Thoracic aorta (tissue), 2 donors: ENCODE results near the gene ALK. TPM values are rescaled to one million over a fixed set of nuclear protein-coding genes. Genes with fewer than 3 reads are reported as not detected.

Source experiments
- ATAC-seq: fragments of 150-250 bp; one replicate; pipeline ENCODE4 v1.8.0; 2017; ENCODE audit warnings: low read depth; ENCODE audit not compliant: insufficient number of reproducible peaks, low FRiP score
- DNase-seq: peaks from one replicate; pipeline ENCODE4 v3.0.0-alpha.2; 2020; ENCODE audit warnings: low spot score
- H3K27ac ChIP-seq, 2 donors: fragments of 200-600 bp; sonication (generic); 1 replicate in 1 of 2; 2 replicates in 1 of 2; pipeline ENCODE4 v1.5.1; 2016; ENCODE audit warnings: mild to moderate bottlenecking in 2 of 2, moderate library complexity in 2 of 2
- H3K27me3 ChIP-seq: fragments of 200-600 bp; sonication (generic); replicated peaks from 2 replicates; pipeline ENCODE4 v1.6.0; 2016; ENCODE audit warnings: mild to moderate bottlenecking; ENCODE audit not compliant: insufficient read depth
- H3K36me3 ChIP-seq: fragments of 200-600 bp; sonication (generic); one replicate; pipeline ENCODE4 v1.5.1; 2016
- H3K4me1 ChIP-seq, 2 donors: fragments of 200-600 bp; sonication (generic); 1 replicate in 1 of 2; 2 replicates in 1 of 2; pipeline versions ENCODE4 v1.5.1 to v1.6.0; 2016; ENCODE audit warnings: low read depth in 2 of 2, mild to moderate bottlenecking in 1 of 2; ENCODE audit not compliant: control insufficient read depth in 1 of 2
- H3K4me3 ChIP-seq: fragments of 200-600 bp; sonication (generic); 2 replicates; pipeline ENCODE4 v1.5.1; 2016; ENCODE audit warnings: mild to moderate bottlenecking
- H3K9me3 ChIP-seq: fragments of 200-600 bp; sonication (generic); 2 replicates; pipeline ENCODE4 v1.5.1; 2016
- total RNA-seq, 2 donors: library from RNA; depleted of rRNA; stranded (reverse); fragments of >200 nt; gene quantifications; one replicate each; pipeline versions ENCODE4 v1.1.0 to v1.2.3, GENCODE V29; 2016
- TF ChIP-seq, protein P1 (sequence below): fragments of 200-600 bp; sonication (generic); IDR thresholded peaks from one replicate; pipeline ENCODE4 v1.5.1; 2019; ENCODE audit warnings: antibody characterized with exemption

ALK gene
- total RNA-seq, 2 donors from 2014 or later = 2.0 TPM; not detected in 1

DNA sequence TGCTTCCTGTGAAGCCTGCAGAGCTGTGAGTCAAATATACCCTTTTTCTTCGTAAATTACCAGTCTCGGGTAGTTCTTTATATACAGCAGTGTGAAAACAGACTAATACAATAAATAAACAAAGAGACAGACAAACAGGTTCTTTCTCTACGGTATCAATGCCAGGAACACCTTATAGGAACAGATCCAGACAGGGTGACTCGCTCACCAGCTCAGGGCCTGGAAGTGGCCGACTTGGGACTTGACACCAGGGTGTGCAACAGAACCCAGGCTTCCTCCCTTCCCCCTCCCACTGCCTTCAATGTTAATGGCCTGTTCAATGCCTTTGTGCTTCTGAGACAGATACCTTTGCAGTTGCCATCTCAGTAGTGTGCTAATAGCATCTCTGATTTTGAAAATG is 309.5 kb downstream of the ALK start:
- Histone ChIP-seq H3K27ac (no peak overlapping the region), H3K36me3 (no peaks in the 10 kb centered on the region), H3K9me3 (no peaks in the 10 kb centered on the region), H3K4me3 (no peak overlapping the region), H3K4me1 (no peaks in the 10 kb centered on the region), H3K27me3 (no peaks in the 10 kb centered on the region)
- ATAC-seq (no peak), DNase-seq (no peak)
- TF ChIP-seq, protein P1, sequence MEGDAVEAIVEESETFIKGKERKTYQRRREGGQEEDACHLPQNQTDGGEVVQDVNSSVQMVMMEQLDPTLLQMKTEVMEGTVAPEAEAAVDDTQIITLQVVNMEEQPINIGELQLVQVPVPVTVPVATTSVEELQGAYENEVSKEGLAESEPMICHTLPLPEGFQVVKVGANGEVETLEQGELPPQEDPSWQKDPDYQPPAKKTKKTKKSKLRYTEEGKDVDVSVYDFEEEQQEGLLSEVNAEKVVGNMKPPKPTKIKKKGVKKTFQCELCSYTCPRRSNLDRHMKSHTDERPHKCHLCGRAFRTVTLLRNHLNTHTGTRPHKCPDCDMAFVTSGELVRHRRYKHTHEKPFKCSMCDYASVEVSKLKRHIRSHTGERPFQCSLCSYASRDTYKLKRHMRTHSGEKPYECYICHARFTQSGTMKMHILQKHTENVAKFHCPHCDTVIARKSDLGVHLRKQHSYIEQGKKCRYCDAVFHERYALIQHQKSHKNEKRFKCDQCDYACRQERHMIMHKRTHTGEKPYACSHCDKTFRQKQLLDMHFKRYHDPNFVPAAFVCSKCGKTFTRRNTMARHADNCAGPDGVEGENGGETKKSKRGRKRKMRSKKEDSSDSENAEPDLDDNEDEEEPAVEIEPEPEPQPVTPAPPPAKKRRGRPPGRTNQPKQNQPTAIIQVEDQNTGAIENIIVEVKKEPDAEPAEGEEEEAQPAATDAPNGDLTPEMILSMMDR = no peak

DNA sequence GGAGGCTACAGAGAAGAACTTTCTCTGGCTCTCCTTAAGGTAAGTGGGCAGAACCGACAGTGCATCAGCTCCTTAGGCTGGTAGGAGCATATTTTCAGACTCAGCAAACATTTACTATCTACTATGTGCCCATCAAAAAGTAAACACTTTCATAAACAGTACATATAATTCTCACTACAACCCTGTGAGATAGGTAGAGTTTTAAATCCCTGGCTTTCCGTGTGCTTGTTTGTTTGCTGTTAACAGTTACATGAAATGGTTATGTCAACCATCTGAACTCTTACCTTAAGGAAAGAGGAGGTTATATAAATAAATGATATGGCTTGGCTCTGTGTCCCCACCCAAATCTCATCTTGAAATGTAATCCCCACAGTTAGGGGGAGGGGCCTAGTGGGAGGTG is 310.1 kb downstream of the ALK start:
- no peaks in the 10 kb centered on the region for H3K9me3 ChIP-seq
- DNase-seq (no peak), ATAC-seq (no peak)
- no peaks in the 10 kb centered on the region for H3K27me3 ChIP-seq
- no peak overlapping the region for H3K27ac ChIP-seq
- peaks cover 0 to 2% of the 10 kb centered on the region in 2 donors for H3K4me1 ChIP-seq
- TF ChIP-seq, protein P1 = no peak
- no peak overlapping the region for H3K4me3 ChIP-seq
- H3K36me3 ChIP-seq = no peaks in the 10 kb centered on the region

DNA sequence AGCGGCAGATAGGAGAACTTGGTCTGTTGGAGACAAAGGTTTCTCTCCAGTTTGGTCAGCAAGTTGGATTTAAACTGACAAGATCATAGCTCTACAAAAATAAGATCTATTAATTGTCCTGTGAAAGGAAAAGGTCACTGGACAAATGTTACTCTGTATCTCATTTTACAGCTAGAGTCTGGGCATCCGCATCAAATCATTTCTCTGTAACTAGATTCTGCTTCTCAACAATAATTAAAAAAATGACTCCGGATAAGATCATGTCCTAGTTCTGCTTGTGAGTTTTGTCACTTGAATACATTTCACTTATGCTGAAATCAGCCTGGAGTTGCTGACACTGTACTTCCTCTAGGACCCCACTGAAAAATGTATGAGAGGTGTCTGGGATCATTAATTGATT is 310.8 kb downstream of the ALK start:
- Histone ChIP-seq H3K27me3 (no peaks in the 10 kb centered on the region), H3K27ac (no peak overlapping the region), H3K4me3 (no peak overlapping the region), H3K4me1 (peaks cover 5 to 9% of the 10 kb centered on the region in 2 donors), H3K9me3 (no peaks in the 10 kb centered on the region), H3K36me3 (no peaks in the 10 kb centered on the region)
- ATAC-seq (no peak), DNase-seq (no peak)
- TF ChIP-seq, protein P1 = no peak

DNA sequence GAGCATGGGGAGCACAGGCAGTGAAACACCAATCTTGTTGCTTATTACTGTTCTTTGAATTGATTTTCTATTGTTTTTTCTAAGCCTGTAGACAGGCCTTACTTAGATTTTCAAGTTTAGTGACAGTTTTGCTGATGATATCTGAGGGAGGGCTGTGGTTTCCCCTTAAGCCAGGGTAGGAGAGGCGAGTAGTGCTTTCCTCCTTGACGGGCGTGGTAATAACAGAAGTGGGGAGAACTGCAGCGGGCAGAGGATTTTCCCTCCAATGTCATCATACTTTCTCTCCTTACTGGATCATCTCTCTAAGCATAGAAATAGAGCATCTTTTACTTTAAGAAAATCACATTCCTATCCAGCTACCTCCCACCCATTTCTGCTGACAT is 314.4 kb downstream of the ALK start:
- ATAC-seq (no peak), DNase-seq (no peak)
- TF ChIP-seq, protein P1 = no peak
- Histone ChIP-seq H3K27ac (peak overlapping the region in 1 of 2 donors; percentile 75), H3K36me3 (no peaks in the 10 kb centered on the region), H3K4me1 (peaks cover 7 to 10% of the 10 kb centered on the region in 2 donors), H3K27me3 (no peaks in the 10 kb centered on the region), H3K4me3 (no peak overlapping the region), H3K9me3 (no peaks in the 10 kb centered on the region)

DNA sequence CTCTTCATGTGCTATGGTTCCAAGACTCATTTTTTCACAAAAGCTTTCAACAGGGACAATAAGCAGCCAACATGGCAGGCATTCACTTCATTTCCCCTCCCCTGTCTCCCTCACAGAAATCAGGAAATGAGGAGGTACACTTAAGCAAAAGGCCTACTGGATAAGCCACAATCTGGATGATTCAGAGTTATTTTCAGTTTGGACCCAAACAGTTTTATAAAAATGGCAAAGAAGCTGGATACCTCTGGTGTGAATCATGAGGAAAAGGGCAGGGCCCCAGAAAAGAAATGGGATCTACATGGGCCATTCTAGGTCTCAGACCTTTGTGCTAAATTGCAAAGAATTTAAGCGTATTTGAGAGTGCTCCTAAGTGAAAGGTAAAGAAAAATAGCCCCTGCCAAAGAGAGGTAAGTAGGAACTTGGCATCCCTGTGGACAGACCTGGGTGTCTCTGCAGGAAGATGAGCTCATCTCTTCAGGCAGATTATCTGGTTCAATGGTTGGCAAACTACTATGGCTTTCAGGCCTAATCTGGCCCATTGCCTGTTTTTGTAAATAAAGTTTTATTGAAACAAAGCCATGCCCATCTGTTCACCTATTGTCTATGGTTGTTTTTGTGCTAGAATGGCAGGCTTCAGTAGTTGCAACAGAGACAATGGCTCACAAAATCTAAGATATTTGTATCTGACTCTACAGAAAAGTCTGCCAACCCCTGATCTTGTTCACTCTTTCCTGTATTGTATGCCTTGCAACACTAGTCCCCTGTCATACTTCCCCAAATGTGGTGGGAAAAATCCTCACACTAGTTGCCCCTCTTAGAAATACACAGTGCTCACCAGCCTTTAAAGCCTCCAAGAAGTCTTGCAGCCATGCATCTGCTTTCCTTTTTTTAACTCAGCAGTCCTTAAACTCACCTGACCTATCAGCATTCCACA is 315.0 kb downstream of the ALK start:
- ATAC-seq = peak; percentile 79
- H3K27ac ChIP-seq = peak overlapping the region in 1 of 2 donors; percentile 75

More for the DNA sequence above, 315.0 kb downstream of the ALK start:
- Histone ChIP-seq H3K36me3 (no peaks in the 10 kb centered on the region), H3K9me3 (no peaks in the 10 kb centered on the region), H3K4me1 (peaks cover 7 to 10% of the 10 kb centered on the region in 2 donors), H3K4me3 (no peak overlapping the region), H3K27me3 (no peaks in the 10 kb centered on the region)
- TF ChIP-seq, protein P1 = no peak
- DNase-seq = no peak
